HG02588 (cell line): ENCODE data around the gene C10orf90.

Source experiments
- ATAC-seq: cut with Tn5 transposase; IDR thresholded peaks from one replicate; pipeline ENCODE4 v1.9.1; 2021; ENCODE audit warnings: mild to moderate bottlenecking, moderate library complexity; ENCODE audit not compliant: unreplicated experiment

The C10orf90 gene

GRCh38 chr10:126511917-126512479 is 158.5 kb downstream of the C10orf90 start:
- no peak for ATAC-seq

GRCh38 chr10:126509182-126509581 is 161.3 kb downstream of the C10orf90 start:
- ATAC-seq = no peak

DNA sequence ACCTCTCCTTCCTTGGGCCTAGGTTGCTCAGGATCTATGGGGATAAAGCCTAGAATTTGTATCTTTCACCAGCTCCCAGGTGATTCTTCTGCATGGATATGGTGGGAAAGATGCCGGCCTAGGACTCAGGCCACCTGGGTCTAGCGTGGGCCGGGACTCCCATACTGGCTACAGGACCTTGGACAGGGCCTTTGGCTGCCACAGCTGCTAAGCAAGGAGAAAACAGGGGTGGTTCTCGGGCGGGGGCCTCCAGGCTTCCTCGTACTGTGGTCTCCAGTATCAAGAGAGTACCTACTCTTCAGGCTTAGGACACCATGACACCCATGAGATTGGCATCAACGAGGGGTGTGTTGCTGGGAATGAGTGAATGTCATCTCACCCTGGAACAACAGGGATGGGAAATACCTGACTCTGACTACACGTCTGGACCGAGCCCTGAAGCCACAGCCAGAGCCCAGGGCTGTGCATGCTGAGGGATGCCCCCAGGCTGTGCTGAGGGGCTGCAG is 161.9 kb downstream of the C10orf90 start:
- ATAC-seq = no peak

DNA sequence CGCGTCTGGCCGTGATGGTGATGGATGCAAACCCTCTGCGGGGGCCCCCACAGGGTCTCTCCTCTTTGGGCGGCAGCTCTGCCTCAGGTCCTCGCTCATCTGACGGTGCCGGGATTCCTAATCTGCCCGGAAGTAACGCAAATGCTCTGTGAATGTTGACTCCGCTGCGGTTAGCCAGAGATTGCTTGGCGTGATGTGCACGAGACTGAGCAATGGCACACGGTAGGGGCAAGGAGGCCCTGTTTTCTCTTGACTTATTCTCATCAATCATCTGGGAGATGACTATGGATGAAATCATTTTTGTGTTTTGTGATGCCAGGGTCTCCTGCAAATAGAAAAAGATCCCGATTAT is 165.8 kb downstream of the C10orf90 start:
- ATAC-seq = no peak

GRCh38 chr10:126504063-126504760 is 166.3 kb downstream of the C10orf90 start:
- ATAC-seq = no peak

GRCh38 chr10:126503392-126504062 is 167.0 kb downstream of the C10orf90 start:
- no peak for ATAC-seq

DNA sequence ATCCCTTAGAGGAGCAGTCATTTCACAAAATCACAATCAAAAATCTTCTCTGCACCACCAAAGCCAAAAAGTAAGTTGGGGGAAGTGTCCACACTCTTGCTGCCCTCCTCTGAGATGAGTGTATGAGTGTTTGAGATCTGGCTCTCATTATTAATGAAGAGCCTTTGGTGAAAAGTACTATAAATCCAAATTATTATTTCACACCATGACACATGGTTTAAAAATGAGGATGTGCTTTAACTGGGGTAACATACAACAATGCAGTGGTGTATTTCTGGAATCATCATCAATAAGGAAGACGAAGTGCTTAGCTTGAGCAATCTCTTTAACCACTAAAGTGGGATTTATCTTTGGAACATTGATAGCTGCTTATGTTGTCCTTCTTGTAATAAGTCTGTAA is 168.1 kb downstream of the C10orf90 start:
- ATAC-seq = no peak

DNA sequence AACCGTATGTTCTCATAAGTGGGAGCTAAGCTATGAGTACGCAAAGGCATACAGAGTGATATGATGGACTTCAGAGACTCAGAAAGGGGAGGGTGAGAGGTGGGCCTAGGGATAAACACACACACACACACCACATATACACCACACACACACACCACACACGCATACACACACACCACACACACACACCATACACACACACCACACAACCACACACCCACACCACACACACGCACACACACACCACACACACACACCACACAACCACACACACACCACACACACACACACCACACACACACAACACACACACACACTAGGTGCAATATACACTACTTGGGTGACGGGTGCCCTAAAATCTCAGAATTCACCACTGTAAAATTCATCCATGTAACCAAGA is 168.7 kb downstream of the C10orf90 start:
- no peak for ATAC-seq

GRCh38 chr10:126500866-126501265 is 169.6 kb downstream of the C10orf90 start:
- no peak for ATAC-seq

GRCh38 chr10:126500185-126500584 is 170.3 kb downstream of the C10orf90 start:
- no peak for ATAC-seq

GRCh38 chr10:126499744-126500143 is 170.7 kb downstream of the C10orf90 start:
- ATAC-seq = no peak

- no peak for ATAC-seq
Observed at GRCh38 chr10:126497672-126498071, 172.8 kb downstream of the C10orf90 start.

GRCh38 chr10:126496771-126497545 is 173.5 kb downstream of the C10orf90 start:
- ATAC-seq = no peak

DNA sequence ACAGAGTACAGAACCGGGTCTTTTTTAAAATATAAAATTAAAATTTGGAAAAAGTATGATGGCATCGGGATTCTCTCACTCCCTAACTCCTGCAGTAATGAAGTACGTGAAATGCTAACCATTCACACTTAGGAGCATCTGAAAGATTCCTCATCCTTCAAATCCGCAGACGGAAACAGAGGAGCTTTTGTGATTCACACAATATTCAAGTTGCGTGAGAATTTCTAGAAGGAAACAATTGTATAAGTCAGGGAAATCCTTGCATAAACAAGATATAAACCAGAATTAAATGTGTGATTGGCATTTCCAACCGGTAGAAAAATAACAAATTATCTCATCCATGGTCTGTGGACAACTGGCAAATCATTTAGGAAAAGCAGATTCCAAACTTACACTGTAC is 179.0 kb downstream of the C10orf90 start:
- no peak for ATAC-seq

- ATAC-seq = no peak
Observed at GRCh38 chr10:126481181-126481580, 189.3 kb downstream of the C10orf90 start.

- ATAC-seq = no peak
Observed at GRCh38 chr10:126480648-126481047, 189.8 kb downstream of the C10orf90 start.

DNA sequence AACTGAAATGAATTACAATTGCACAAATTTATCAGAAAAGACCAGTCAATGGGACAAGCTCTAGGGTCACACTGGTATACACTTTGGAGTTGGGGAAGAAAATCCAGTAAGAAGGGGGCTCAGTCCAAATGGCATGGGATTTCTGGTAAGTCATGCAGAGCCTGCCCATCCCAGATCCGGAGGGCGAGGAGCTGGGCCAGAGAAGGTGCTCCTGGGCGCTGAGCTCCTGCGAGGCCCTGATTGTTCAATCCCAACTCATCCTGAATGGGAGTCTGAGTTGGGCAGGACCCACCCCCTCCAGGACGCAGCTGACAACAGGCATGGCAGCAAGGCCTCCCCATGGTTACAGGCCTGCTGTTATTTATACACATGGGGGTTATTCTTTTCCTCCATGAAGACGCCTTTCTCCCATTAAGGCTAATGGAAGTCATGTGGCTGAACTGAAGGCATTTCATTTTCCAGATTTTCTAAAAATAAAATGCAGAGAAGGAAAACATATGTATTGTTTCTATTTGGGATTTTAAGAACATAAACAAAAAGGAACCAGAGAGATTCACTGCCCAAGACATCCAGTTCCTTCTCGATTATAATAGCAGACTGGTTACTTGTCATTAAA is 191.1 kb downstream of the C10orf90 start:
- ATAC-seq = no peak

DNA sequence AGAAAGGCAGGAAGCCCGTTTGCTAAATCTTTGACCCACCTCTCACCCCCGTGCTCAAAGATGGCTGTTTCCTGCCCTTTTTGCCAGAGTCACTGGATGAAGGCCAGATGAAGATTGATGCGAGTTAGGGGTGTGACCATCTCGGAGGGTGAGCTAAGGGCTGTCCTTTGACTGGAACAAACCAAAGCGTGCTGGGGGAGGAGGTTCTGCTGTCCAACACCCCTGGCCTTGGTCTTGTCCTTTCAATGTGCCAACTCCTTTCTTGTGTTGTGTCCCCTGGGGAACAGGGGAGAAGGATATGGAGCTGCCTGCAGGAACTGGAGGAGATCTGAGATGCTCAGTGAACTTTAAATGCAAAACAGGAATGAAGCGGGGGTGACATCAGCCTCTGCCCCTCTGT is 191.9 kb downstream of the C10orf90 start:
- ATAC-seq = no peak

DNA sequence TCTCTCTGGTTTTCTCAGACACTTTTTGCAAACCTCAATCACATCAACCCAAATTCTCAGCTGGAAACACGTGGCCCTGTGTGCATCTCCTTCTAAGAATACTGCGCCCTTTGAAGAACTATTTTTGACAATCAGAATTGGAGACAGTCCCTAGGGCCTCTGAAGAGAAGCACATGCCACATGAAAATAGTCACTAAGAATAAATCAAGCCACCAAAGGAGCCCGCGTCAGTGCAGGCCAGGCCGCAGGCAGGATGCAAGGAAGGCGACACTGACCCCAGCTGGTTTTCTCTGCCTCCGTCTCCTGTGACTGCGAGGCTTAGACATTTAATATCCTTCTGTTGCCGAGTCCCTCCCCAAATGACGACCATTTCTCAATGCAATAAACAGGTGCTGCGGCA is 194.2 kb downstream of the C10orf90 start:
- ATAC-seq = no peak

GRCh38 chr10:126475074-126475691 is 195.3 kb downstream of the C10orf90 start:
- no peak for ATAC-seq

- ATAC-seq = no peak
Observed at GRCh38 chr10:126474031-126474430, 196.5 kb downstream of the C10orf90 start.
